Fibroblast of lung (primary cell): ENCODE data around the gene TSPAN5. TPM values are rescaled to one million over a fixed set of nuclear protein-coding genes. Genes with fewer than 3 reads are reported as not detected.

ENCODE experiments used
- DNase-seq, 2 donors: peaks; one replicate each; pipeline versions ENCODE4 v3.0.0 to v3.0.0-alpha.2; 2010; ENCODE audit warnings: low read depth in 2 of 2
- H2AFZ ChIP-seq: 2 replicates; pipeline ENCODE4 v1.5.1; 2012; ENCODE audit warnings: low read length, control low read depth, inconsistent platforms
- H3K27ac ChIP-seq: 2 replicates; pipeline ENCODE4 v1.5.1; 2011; ENCODE audit warnings: low read length, control low read depth; ENCODE audit not compliant: insufficient read depth
- H3K27me3 ChIP-seq: 2 replicates; pipeline ENCODE4 v1.5.1; 2011; ENCODE audit warnings: mild to moderate bottlenecking, low read length; ENCODE audit not compliant: control insufficient read depth, insufficient read depth
- H3K36me3 ChIP-seq: 2 replicates; pipeline ENCODE4 v1.5.1; 2011; ENCODE audit warnings: low read length; ENCODE audit not compliant: control insufficient read depth, insufficient read depth
- H3K4me1 ChIP-seq: 2 replicates; pipeline ENCODE4 v1.5.1; 2011; ENCODE audit warnings: low read length; ENCODE audit not compliant: control insufficient read depth, insufficient read depth; ENCODE audit errors: extremely low read depth
- H3K4me2 ChIP-seq: 2 replicates; pipeline ENCODE4 v1.5.1; 2011; ENCODE audit warnings: low read length, control low read depth; ENCODE audit not compliant: insufficient read depth; ENCODE audit errors: extremely low read depth
- H3K4me3 ChIP-seq, 4 experiments: fragments of 200-600 bp in 1 of 4; sonication (generic) in 1 of 4; replicated peaks in 1 of 4; 2 replicates each; pipeline ENCODE4 v1.5.1; 2011 to 2016; ENCODE audit warnings: low read length in 4 of 4, low read depth in 3 of 4, mild to moderate bottlenecking in 3 of 4, control low read depth in 2 of 4, inconsistent platforms in 1 of 4, mixed read lengths in 1 of 4; ENCODE audit not compliant: insufficient read depth in 1 of 4; ENCODE audit errors: control extremely low read depth in 1 of 4
- H3K79me2 ChIP-seq: 2 replicates; pipeline ENCODE4 v1.5.1; 2012; ENCODE audit warnings: mild to moderate bottlenecking, low read length, inconsistent platforms; ENCODE audit not compliant: control insufficient read depth, insufficient read depth
- H3K9ac ChIP-seq: 2 replicates; pipeline ENCODE4 v1.5.1; 2011; ENCODE audit warnings: mild to moderate bottlenecking, low read length, control low read depth; ENCODE audit not compliant: insufficient read depth
- H3K9me3 ChIP-seq: 2 replicates; pipeline ENCODE4 v1.5.1; 2012; ENCODE audit warnings: low read depth, low read length; ENCODE audit not compliant: control insufficient read depth, insufficient read depth
- H4K20me1 ChIP-seq: 2 replicates; pipeline ENCODE4 v1.5.1; 2011; ENCODE audit warnings: low read length; ENCODE audit not compliant: control insufficient read depth, insufficient read depth; ENCODE audit errors: extremely low read depth
- CTCF ChIP-seq, 2 donors: IDR thresholded peaks in 1 of 2; conservative IDR thresholded peaks in 1 of 2; 1 replicate in 1 of 2; 2 replicates in 1 of 2; pipeline ENCODE4 v1.5.1; 2011 to 2012; ENCODE audit warnings: low read length in 2 of 2, control low read depth in 1 of 2, inconsistent platforms in 1 of 2, low read depth in 1 of 2, mild to moderate bottlenecking in 1 of 2
- EZH2 ChIP-seq: IDR thresholded peaks from 2 replicates; pipeline ENCODE4 v1.5.1; 2012; ENCODE audit warnings: low read length, control low read depth, mild to moderate bottlenecking; ENCODE audit errors: missing control alignments
- polyA plus RNA-seq, 2 donors: library from polyadenylated mRNA; depleted of rRNA in 1 of 2; stranded (reverse) in 1 of 2; unstranded in 1 of 2; fragments of >200 nt; gene quantifications; 2 replicates each; pipeline ENCODE4 v1.2.1, GENCODE V29; 2011 to 2012; ENCODE audit warnings: missing spikeins in 1 of 2
- total RNA-seq: library from RNA; depleted of rRNA; stranded (reverse); fragments of >200 nt; gene quantifications from 2 replicates; pipeline ENCODE4 v1.2.1, GENCODE V29; 2014

The TSPAN5 gene
- total and polyA plus RNA-seq, 2 donors (not counting 1 experiment from before 2014, with no cell fraction given): 109 to 129 TPM

DNA sequence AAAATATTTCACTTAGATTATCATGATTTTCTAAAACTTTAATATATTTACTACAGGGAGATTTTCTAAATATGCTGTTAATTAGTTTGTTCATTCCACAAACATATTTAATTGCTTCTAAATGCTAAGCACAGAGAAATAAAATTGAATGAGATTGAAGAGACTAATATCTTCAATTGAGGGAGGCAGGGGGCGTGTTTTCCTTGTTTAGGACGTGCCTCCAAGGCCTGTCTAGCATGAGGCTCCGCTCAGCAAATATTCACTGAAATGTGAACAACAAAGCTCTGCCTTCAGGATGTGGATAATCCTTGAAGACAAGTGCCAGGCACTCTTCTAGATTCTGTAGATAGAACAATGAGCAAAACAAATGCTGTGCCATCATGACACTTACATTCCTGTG lies 98.1 kb downstream of the TSPAN5 start:
- H3K27ac ChIP-seq: no peak overlapping the region
- H3K4me3 ChIP-seq: no peak overlapping the region
- H2AFZ ChIP-seq: no peak overlapping the region
- no peak overlapping the region for H3K9ac ChIP-seq
- no peaks in the 10 kb centered on the region for H3K36me3 ChIP-seq
- TF ChIP-seq CTCF (conservative IDR thresholded peaks at IDR 0.05 in 1 of 2, IDR thresholded peaks at IDR 0.05 in 1 of 2; ENCODE audit: low read depth in 1 of 2, low read length in 2 of 2) (no peak), EZH2 (no peak)
- no peaks in the 10 kb centered on the region for H4K20me1 ChIP-seq
- no peaks in the 10 kb centered on the region for H3K9me3 ChIP-seq
- H3K4me2 ChIP-seq: no peak overlapping the region
- peaks cover 54% of the 10 kb centered on the region for H3K79me2 ChIP-seq
- peaks cover 8% of the 10 kb centered on the region for H3K4me1 ChIP-seq
- H3K27me3 ChIP-seq: no peaks in the 10 kb centered on the region
- DNase-seq: no peak

GRCh38 chr4:98558471-98559169 lies 99.8 kb downstream of the TSPAN5 start:
- H3K4me2 ChIP-seq: no peak overlapping the region
- TF ChIP-seq EZH2 (no peak), CTCF (conservative IDR thresholded peaks at IDR 0.05 in 1 of 2, IDR thresholded peaks at IDR 0.05 in 1 of 2; ENCODE audit: low read depth in 1 of 2, low read length in 2 of 2) (no peak)
- peaks cover 8% of the 10 kb centered on the region for H3K4me1 ChIP-seq
- H3K79me2 ChIP-seq: peaks cover 54% of the 10 kb centered on the region
- H3K27me3 ChIP-seq: no peaks in the 10 kb centered on the region
- no peaks in the 10 kb centered on the region for H3K9me3 ChIP-seq
- no peaks in the 10 kb centered on the region for H3K36me3 ChIP-seq
- H3K27ac ChIP-seq: no peak overlapping the region
- H3K9ac ChIP-seq: no peak overlapping the region
- H3K4me3 ChIP-seq: no peak overlapping the region
- H2AFZ ChIP-seq: no peak overlapping the region
- H4K20me1 ChIP-seq: no peaks in the 10 kb centered on the region
- DNase-seq: no peak

DNA sequence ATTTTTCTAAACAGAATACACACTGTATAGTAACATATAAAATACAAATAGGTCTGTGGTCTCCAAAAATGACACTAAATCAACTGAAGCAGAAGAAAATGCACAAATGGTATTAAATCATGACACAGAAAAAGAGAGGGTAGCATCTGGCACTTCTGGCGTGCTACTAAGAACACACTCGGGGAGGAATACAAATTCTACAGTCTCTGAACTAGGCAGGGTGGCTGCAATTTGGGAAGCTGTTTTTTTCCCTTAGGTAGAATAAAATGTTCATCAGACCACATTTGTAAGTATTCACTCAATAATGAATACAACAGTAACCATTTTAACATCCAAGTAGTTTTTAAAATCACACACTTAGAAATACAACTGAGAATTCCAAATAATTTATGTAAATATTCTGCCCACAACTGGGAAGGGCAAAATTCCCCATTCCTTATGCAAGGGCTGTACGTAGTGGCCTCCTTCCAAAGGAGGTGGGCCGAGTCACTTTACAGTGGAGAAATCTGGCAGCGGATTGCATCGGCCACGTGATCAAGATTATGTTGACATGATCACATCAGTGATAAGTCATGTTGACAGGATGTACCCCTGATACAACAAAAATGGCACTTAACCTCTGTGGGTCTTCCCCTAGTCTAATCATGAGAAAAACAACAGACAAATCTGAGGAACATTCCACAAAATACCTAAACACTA lies 101.1 kb downstream of the TSPAN5 start:
- peak; percentile 79 to 80 for DNase-seq
- H2AFZ ChIP-seq: no peak overlapping the region
- no peaks in the 10 kb centered on the region for H3K27me3 ChIP-seq
- no peak overlapping the region for H3K4me3 ChIP-seq
- peaks cover 8% of the 10 kb centered on the region for H3K4me1 ChIP-seq
- H3K27ac ChIP-seq: no peak overlapping the region
- peaks cover 54% of the 10 kb centered on the region for H3K79me2 ChIP-seq
- no peaks in the 10 kb centered on the region for H3K9me3 ChIP-seq
- no peak overlapping the region for H3K9ac ChIP-seq
- no peaks in the 10 kb centered on the region for H4K20me1 ChIP-seq
- no peak overlapping the region for H3K4me2 ChIP-seq
- TF ChIP-seq CTCF (conservative IDR thresholded peaks at IDR 0.05 in 1 of 2, IDR thresholded peaks at IDR 0.05 in 1 of 2; ENCODE audit: low read depth in 1 of 2, low read length in 2 of 2) (no peak), EZH2 (no peak)
- H3K36me3 ChIP-seq: no peaks in the 10 kb centered on the region
